ENCODE data around the gene PXK.

The PXK gene

DNA sequence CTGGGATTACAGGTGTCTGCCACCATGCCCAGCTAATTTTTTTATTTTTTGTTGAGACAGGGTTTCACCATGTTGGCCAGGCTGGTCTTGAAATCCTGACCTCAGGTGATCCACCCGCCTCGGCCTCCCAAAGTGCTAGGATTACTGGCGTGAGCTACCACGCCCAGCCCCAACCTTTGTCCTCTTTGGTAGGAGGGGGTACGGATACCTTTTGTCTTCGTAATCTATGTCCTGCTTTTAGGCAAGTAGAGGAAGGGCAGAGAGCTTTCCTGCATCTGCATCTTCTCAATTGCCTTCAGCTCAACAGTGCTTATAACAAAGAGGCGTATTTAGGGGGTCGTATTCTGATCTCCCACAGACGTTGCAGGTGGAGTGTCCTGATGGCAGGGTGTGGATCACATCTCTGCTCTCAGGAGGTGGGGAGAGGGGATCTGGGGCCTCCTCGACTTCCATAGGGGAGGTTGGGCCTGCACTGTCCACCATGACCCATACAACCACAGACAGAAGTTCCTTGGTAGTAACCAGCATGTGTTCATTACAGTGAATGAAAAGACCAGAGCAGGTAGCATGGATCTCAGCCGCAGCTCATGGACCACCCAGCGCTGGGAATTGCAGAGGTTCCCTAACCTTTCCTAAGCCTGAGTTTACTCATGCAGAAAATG, 137.8 kb downstream of the PXK start:
- no peak for DNase-seq

DNA sequence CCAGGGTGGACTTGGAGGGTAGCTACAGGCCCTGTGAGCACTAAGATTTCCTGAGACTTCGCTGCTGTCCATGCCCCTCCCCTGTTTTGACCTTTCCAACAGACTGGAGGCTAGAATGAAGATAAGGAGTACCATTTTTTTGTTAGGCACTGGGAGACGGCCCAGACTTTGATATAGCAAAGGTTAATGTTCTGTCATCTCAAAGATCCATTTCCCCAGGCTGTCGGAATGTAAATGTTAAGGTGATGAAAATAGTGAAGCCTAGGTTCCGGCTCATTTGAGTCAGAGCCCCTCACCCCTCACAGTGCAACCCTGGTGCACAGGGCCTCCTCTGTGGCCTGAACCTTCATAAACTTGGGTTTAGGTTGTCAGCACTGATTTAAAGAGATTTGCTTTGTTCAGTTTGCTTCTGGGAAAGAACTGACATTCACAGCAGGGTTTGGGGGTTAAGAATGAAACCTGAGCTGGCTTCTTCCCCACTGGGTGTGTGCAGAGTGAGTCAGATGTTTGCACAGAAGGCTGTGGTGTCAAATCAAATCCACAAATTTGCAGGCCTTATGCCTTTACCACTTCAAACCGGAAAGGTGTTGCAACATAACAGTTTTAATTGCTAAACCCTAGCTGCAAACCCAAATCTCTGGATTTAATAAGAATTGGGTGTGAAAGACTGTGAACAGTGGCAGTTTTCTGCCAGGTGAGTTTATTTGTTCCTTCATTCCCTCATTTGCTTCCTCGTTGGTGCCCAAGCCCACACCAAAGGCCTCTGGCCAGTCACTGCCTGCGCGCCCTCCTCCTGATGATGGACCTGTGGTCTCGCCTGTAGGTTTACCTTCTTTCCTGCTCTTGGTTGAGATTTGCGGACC, 138.6 kb downstream of the PXK start:
- DNase-seq, result no peak

DNA sequence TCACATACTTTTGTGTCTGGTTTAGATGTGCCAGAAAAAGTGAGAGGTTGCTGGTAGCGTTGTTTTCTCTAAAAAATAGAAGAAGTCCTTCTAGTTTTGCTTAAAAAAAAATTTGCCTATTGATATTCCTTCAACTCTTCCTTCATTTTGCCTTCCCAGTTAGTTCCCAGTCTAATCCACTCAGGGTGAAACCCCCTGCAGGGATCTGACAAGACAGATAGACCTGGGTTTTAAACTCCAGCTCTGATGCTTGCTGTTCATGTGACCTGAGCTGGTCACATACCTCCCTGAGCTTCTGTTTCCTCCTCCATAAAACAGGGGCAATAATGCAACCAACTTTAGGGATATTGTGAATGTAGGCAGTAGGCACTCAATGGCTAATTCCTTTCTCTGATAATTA, 140.6 kb downstream of the PXK start:
- DNase-seq, result no peak

DNA sequence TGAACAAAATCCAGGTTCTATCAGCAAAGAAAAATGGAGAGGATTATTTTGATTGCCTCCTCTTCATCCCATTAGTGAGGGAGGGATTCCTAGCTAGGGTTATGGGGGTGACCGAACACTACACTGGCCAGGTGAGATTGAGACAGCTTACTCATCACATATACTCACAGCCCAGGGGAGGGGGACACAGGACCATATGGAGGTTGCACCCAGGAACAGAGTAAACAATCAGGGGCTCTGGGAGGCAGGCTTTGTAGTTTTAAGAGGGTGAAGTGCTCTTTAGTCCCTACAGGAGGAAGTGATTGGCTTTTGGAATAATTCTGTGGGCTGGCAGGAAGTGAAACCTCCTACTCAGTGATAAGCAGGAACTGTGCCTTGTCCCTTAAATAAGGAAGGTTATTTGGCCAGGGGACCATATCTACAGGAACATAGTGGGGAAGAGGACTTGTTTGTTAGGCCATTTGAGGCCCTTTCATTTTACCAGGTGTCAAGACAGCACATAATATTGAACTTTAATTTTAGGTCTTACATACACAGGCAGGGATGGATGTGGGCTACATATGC, 141.7 kb downstream of the PXK start:
- DNase-seq, result no peak

DNA sequence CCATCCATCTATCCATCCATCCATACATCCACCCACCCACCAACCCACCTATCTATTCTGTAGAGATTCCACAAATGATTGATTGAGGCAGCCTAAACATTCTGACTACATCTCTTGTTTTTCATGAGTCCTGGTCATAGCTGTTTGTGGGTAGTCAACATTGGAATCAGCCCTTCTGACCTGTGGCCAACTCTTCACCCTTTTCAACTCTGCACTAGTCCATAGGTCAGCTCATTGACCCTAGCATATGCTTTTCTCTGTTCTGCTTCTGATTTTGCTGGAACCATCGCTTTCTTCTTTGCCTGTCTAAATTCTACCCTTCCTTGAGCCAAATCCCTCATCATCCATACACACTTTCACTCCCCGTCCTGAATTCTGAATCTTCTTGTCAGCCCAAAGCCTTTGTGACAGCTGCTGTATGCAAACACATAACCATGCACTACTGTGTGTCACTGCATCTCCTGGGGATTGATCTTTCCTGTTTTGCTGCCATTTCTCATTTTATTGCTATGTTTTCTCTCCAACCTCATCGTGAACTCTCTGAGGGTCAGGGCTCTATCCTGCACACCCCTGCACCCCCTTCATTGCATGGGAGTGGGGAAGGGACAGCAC, 142.4 kb downstream of the PXK start:
- no peak for DNase-seq

All from islet precursor cell (in vitro differentiated cells).